Smooth muscle cell (in vitro differentiated cells): ENCODE results near the gene MACROD2. TPM values are rescaled to one million over a fixed set of nuclear protein-coding genes. Genes with fewer than 3 reads are reported as not detected.

Experiments used
- DNase-seq: peaks from one replicate; lab custom pipeline; 2025; ENCODE audit not compliant: unreplicated experiment; lab: John Stamatoyannopoulos, UW
- H2AFZ ChIP-seq: fragments of 200-600 bp; sonication (generic); 2 replicates; pipeline ENCODE4 v1.6.0; 2016; ENCODE audit warnings: antibody characterized with exemption, low read depth, mild to moderate bottlenecking
- H3F3A ChIP-seq: fragments of 200-600 bp; sonication (generic); 2 replicates; pipeline ENCODE4 v1.6.0; 2017; ENCODE audit warnings: antibody characterized with exemption, low read depth
- H3K27ac ChIP-seq: fragments of 200-600 bp; sonication (generic); 2 replicates; pipeline ENCODE4 v1.5.1; 2016; ENCODE audit warnings: low read depth, mild to moderate bottlenecking
- H3K27me3 ChIP-seq: fragments of 200-600 bp; sonication (generic); 2 replicates; pipeline ENCODE4 v1.6.1; 2016; ENCODE audit warnings: low read depth, mild to moderate bottlenecking
- H3K36me3 ChIP-seq: fragments of 200-600 bp; sonication (generic); 2 replicates; pipeline ENCODE4 v1.5.1; 2016; ENCODE audit warnings: low read depth
- H3K4me1 ChIP-seq: fragments of 200-600 bp; sonication (generic); 2 replicates; pipeline ENCODE4 v1.5.1; 2016; ENCODE audit warnings: low read depth
- H3K4me2 ChIP-seq: fragments of 200-600 bp; sonication (generic); 2 replicates; pipeline ENCODE4 v1.6.0; 2016; ENCODE audit warnings: mild to moderate bottlenecking
- H3K4me3 ChIP-seq: fragments of 200-600 bp; sonication (generic); 2 replicates; pipeline ENCODE4 v1.5.1; 2016; ENCODE audit warnings: mild to moderate bottlenecking
- H3K79me2 ChIP-seq: fragments of 200-600 bp; sonication (generic); 2 replicates; pipeline ENCODE4 v1.6.0; 2016; ENCODE audit warnings: low read depth, mild to moderate bottlenecking
- H3K9ac ChIP-seq: fragments of 200-600 bp; sonication (generic); 2 replicates; pipeline ENCODE4 v1.6.0; 2016; ENCODE audit warnings: low read depth
- H3K9me3 ChIP-seq: fragments of 200-600 bp; sonication (generic); replicated peaks from 2 replicates; pipeline ENCODE4 v1.5.1; 2016; ENCODE audit warnings: low read depth
- H4K20me1 ChIP-seq: fragments of 200-600 bp; sonication (generic); 2 replicates; pipeline ENCODE4 v1.6.0; 2016; ENCODE audit warnings: low read depth
- WGBS: methylation state at CpG from one replicate; pipeline ENCODE4 v1.1.7; 2016; ENCODE audit warnings: low lambda C conversion rate; 5-methylcytosine and 5-hydroxymethylcytosine counted together
- polyA plus RNA-seq: library from polyadenylated mRNA; unstranded; fragments of >200 nt; fragmentation: Nextera tagmentation; extraction: Ambion mirVana; gene quantifications from 2 replicates; pipeline ENCODE4 v1.2.1, GENCODE V29; 2016
- total RNA-seq: library from RNA; depleted of rRNA; stranded (reverse); fragments of >200 nt; gene quantifications from 2 replicates; pipeline ENCODE4 v1.2.3, GENCODE V29; 2014
- TF ChIP-seq, protein P1 (sequence below): fragments of 200-600 bp; sonication (generic); IDR thresholded peaks from 2 replicates; pipeline ENCODE4 v1.5.1; 2017; ENCODE audit warnings: borderline replicate concordance, mild to moderate bottlenecking, antibody characterized with exemption; ENCODE audit not compliant: insufficient read depth, poor library complexity, severe bottlenecking

MACROD2 gene
- total and polyA plus RNA-seq, 2 experiments from 2014 or later: 0.04 to 0.32 TPM

DNA sequence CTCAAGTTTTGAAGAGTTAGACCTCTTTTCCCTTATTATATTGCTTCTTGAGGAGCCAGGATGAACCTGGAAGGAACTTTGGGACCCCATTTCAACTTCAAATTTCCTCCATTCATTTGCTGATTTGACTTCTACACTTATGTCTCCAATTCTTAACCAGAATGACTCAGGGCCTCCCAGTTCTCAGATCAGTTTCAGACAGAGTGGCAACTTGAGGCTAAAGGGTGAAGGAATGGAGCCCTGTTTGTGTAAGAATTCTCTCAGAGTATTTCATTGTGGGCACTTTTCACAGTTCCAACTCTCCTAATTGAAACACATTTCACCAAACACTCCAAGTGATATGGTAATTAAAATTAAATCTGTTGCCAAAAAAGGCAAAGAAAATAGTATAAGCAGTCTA, 451.1 kb downstream of the MACROD2 start:
- H3K36me3 ChIP-seq: no peaks in the 10 kb centered on the region
- no peaks in the 10 kb centered on the region for H3F3A ChIP-seq
- H4K20me1 ChIP-seq: no peaks in the 10 kb centered on the region
- DNase-seq: no peak
- TF ChIP-seq, protein P1, sequence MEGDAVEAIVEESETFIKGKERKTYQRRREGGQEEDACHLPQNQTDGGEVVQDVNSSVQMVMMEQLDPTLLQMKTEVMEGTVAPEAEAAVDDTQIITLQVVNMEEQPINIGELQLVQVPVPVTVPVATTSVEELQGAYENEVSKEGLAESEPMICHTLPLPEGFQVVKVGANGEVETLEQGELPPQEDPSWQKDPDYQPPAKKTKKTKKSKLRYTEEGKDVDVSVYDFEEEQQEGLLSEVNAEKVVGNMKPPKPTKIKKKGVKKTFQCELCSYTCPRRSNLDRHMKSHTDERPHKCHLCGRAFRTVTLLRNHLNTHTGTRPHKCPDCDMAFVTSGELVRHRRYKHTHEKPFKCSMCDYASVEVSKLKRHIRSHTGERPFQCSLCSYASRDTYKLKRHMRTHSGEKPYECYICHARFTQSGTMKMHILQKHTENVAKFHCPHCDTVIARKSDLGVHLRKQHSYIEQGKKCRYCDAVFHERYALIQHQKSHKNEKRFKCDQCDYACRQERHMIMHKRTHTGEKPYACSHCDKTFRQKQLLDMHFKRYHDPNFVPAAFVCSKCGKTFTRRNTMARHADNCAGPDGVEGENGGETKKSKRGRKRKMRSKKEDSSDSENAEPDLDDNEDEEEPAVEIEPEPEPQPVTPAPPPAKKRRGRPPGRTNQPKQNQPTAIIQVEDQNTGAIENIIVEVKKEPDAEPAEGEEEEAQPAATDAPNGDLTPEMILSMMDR: no peak
- H3K27me3 ChIP-seq: no peaks in the 10 kb centered on the region
- H3K4me3 ChIP-seq: no peak overlapping the region
- H3K79me2 ChIP-seq: no peaks in the 10 kb centered on the region
- no peak overlapping the region for H3K4me2 ChIP-seq
- H3K9ac ChIP-seq: no peak overlapping the region
- H3K9me3 ChIP-seq: no peaks in the 10 kb centered on the region
- H2AFZ ChIP-seq: no peak overlapping the region
- H3K4me1 ChIP-seq: no peaks in the 10 kb centered on the region
- no peak overlapping the region for H3K27ac ChIP-seq

DNA sequence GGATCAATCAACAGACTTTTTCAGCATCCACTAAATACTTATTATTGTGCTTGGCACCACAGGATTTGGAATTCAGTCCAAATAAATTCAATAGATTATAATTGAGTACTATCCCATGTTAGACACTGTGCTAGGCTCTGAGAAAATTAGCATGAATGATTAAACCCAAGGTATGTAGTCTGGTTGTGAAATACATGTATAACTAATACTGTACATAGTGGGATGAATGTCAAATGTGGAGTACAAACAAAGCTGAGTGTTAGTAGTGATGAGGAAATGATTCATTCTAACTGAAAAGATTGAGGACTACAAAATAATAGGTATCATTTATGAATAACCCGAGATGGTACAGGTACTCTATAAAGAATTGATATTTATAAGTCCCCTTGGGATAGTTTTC, 454.0 kb downstream of the MACROD2 start:
- no peak for DNase-seq
- no peaks in the 10 kb centered on the region for H3K36me3 ChIP-seq
- no peaks in the 10 kb centered on the region for H4K20me1 ChIP-seq
- H3K9me3 ChIP-seq: no peaks in the 10 kb centered on the region
- H3K4me1 ChIP-seq: no peaks in the 10 kb centered on the region
- H2AFZ ChIP-seq: no peak overlapping the region
- no peaks in the 10 kb centered on the region for H3K79me2 ChIP-seq
- TF ChIP-seq, protein P1: no peak
- no peak overlapping the region for H3K27ac ChIP-seq
- no peaks in the 10 kb centered on the region for H3F3A ChIP-seq
- no peak overlapping the region for H3K9ac ChIP-seq
- H3K4me2 ChIP-seq: no peak overlapping the region
- no peak overlapping the region for H3K4me3 ChIP-seq
- WGBS: 87% methylated on average over 1 of the region's 1 CpG
- H3K27me3 ChIP-seq: no peaks in the 10 kb centered on the region

DNA sequence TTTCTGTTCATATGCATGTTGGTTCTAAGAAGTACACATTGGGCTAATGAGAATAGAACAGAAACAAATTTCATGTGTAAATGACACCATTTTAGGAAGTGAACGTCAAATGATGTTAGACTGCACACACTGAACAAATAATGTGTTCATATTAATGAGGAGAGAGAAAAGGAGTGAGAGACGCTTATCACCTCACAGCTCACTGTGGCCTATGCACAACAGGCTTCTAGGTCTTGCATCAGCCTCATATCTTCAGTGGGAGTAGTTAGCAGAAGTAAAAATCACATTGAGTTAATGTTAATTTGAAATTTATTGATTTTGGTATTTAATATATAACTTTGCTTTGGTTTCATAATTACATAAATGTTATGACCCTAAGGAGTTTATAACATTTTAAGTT, 454.9 kb downstream of the MACROD2 start:
- no peak for DNase-seq
- no peaks in the 10 kb centered on the region for H3K4me1 ChIP-seq

DNA sequence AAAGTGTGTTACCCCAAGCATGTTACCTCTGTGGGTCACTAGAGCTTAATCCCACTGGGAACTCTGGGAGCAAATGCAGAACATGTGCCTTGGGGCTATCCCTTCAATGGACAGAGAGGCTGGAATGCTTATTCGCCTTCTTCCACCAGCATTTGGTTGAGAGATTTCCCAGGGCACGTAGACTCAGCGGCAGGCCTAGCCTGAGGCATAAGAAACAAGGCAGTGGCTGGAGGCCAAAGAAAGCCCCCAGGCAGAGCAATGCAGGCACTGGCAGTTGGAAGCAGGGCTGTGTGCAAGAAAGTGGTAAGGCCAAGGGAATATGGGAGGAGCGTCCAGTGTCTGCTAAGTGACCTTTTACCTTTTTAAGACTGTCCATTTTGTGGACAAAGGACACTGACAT, 456.1 kb downstream of the MACROD2 start:
- Histone ChIP-seq H3F3A (no peaks in the 10 kb centered on the region), H3K79me2 (no peaks in the 10 kb centered on the region), H2AFZ (no peak overlapping the region), H3K9ac (no peak overlapping the region), H4K20me1 (no peaks in the 10 kb centered on the region), H3K36me3 (no peaks in the 10 kb centered on the region), H3K9me3 (no peaks in the 10 kb centered on the region), H3K27me3 (no peaks in the 10 kb centered on the region), H3K27ac (no peak overlapping the region), H3K4me2 (no peak overlapping the region), H3K4me3 (no peak overlapping the region), H3K4me1 (no peaks in the 10 kb centered on the region)
- no peak for DNase-seq
- WGBS: 89% methylated on average over 4 of the region's 4 CpGs
- TF ChIP-seq, protein P1: no peak

More for the DNA sequence above, 454.9 kb downstream of the MACROD2 start:
- Histone ChIP-seq H3K27me3 (no peaks in the 10 kb centered on the region), H2AFZ (no peak overlapping the region), H3K4me2 (no peak overlapping the region), H3K9me3 (no peaks in the 10 kb centered on the region), H3F3A (no peaks in the 10 kb centered on the region), H3K36me3 (no peaks in the 10 kb centered on the region), H3K27ac (no peak overlapping the region), H3K4me3 (no peak overlapping the region), H4K20me1 (no peaks in the 10 kb centered on the region), H3K9ac (no peak overlapping the region), H3K79me2 (no peaks in the 10 kb centered on the region)
- TF ChIP-seq, protein P1: no peak
- 83% methylated on average over 2 of the region's 2 CpGs for WGBS
